Activated T-helper 1 cell treated with anti-CD3 and anti-CD28 coated beads, Interleukin-12 subunit alpha, Interleukin-12 subunit beta, Interleukin-2, Interleukin-4 antibody, amounts not matched to agents 30 ng/mL and 10 ng/mL and 1 ng/mL, durations not matched to agents 14 hours and 24 hours and 36 hours (primary cell): ENCODE data around the gene DNAJC13. TPM values are rescaled to one million over a fixed set of nuclear protein-coding genes. Genes with fewer than 3 reads are reported as not detected.

Source experiments
- DNase-seq: peaks from one replicate; pipeline ENCODE4 v3.0.0; 2021; ENCODE audit warnings: low spot score
- H3K27ac Mint-ChIP-seq: one replicate; pipeline ENCODE4 v1.8.0; 2021; ENCODE audit warnings: mild to moderate bottlenecking, mixed read lengths
- H3K27me3 Mint-ChIP-seq: one replicate; pipeline ENCODE4 v1.8.0; 2022; ENCODE audit warnings: mild to moderate bottlenecking, moderate library complexity, mixed read lengths; ENCODE audit not compliant: insufficient read depth
- H3K36me3 Mint-ChIP-seq: one replicate; pipeline ENCODE4 v1.8.0; 2021; ENCODE audit warnings: low read depth, mixed read lengths
- H3K4me1 Mint-ChIP-seq: one replicate; pipeline ENCODE4 v1.8.0; 2021; ENCODE audit warnings: low read depth, mixed read lengths
- H3K4me3 Mint-ChIP-seq: one replicate; pipeline ENCODE4 v1.8.0; 2021; ENCODE audit warnings: mild to moderate bottlenecking, moderate library complexity, mixed read lengths
- H3K9me3 Mint-ChIP-seq: one replicate; pipeline ENCODE4 v1.8.0; 2021; ENCODE audit warnings: mixed read lengths
- intact Hi-C: fragments of 100-400 bp; cut with micrococcal nuclease; formaldehyde crosslinking; loops from one replicate; pipeline ENCODE4 v1.15.1; 2024
- total RNA-seq: library from RNA; stranded (reverse); gene quantifications from 2 replicates; pipeline ENCODE4 v1.2.3, GENCODE V29; 2022

Gene DNAJC13
- total RNA-seq, 1 donor from 2014 or later, result 30.2 TPM

GRCh38 chr3:132456136-132456535, 38.8 kb downstream of the DNAJC13 start:
- H3K27ac Mint-ChIP-seq, result no peak overlapping the region
- H3K4me1 Mint-ChIP-seq, result no peaks in the 10 kb centered on the region
- H3K36me3 Mint-ChIP-seq, result peaks cover 34% of the 10 kb centered on the region
- intact Hi-C loops, result no loop called here
- no peak overlapping the region for H3K4me3 Mint-ChIP-seq
- H3K27me3 Mint-ChIP-seq, result no peaks in the 10 kb centered on the region
- DNase-seq, result no peak
- H3K9me3 Mint-ChIP-seq, result no peaks in the 10 kb centered on the region

- intact Hi-C loops, result no loop called here
- Mint-ChIP-seq H3K27ac (no peak overlapping the region), H3K4me3 (no peak overlapping the region), H3K36me3 (peaks cover 35% of the 10 kb centered on the region), H3K27me3 (no peaks in the 10 kb centered on the region), H3K4me1 (no peaks in the 10 kb centered on the region), H3K9me3 (no peaks in the 10 kb centered on the region)
- no peak for DNase-seq
Observed at GRCh38 chr3:132456571-132456970, 39.3 kb downstream of the DNAJC13 start.

GRCh38 chr3:132457286-132457685, 40.0 kb downstream of the DNAJC13 start:
- Mint-ChIP-seq H3K36me3 (peaks cover 35% of the 10 kb centered on the region), H3K9me3 (no peaks in the 10 kb centered on the region), H3K4me1 (no peaks in the 10 kb centered on the region), H3K27me3 (no peaks in the 10 kb centered on the region), H3K4me3 (no peak overlapping the region), H3K27ac (no peak overlapping the region)
- no peak for DNase-seq
- intact Hi-C loops, result no loop called here

GRCh38 chr3:132459551-132459950, 42.2 kb downstream of the DNAJC13 start:
- H3K27me3 Mint-ChIP-seq, result no peaks in the 10 kb centered on the region
- no peak overlapping the region for H3K27ac Mint-ChIP-seq
- no peak for DNase-seq
- intact Hi-C loops, result no loop called here
- no peak overlapping the region for H3K4me3 Mint-ChIP-seq
- H3K4me1 Mint-ChIP-seq, result no peaks in the 10 kb centered on the region
- peaks cover 31% of the 10 kb centered on the region for H3K36me3 Mint-ChIP-seq
- H3K9me3 Mint-ChIP-seq, result no peaks in the 10 kb centered on the region

GRCh38 chr3:132461544-132461943, 44.2 kb downstream of the DNAJC13 start:
- H3K4me1 Mint-ChIP-seq, result no peaks in the 10 kb centered on the region
- DNase-seq, result no peak
- H3K27ac Mint-ChIP-seq, result no peak overlapping the region
- no peak overlapping the region for H3K4me3 Mint-ChIP-seq
- no peaks in the 10 kb centered on the region for H3K27me3 Mint-ChIP-seq
- H3K36me3 Mint-ChIP-seq, result peaks cover 22% of the 10 kb centered on the region
- intact Hi-C loops, result no loop called here
- H3K9me3 Mint-ChIP-seq, result no peaks in the 10 kb centered on the region

GRCh38 chr3:132464066-132464465, 46.8 kb downstream of the DNAJC13 start:
- no peak overlapping the region for H3K4me3 Mint-ChIP-seq
- intact Hi-C loops, result no loop called here
- peaks cover 17% of the 10 kb centered on the region for H3K36me3 Mint-ChIP-seq
- no peak for DNase-seq
- no peaks in the 10 kb centered on the region for H3K9me3 Mint-ChIP-seq
- no peak overlapping the region for H3K27ac Mint-ChIP-seq
- no peaks in the 10 kb centered on the region for H3K4me1 Mint-ChIP-seq
- no peaks in the 10 kb centered on the region for H3K27me3 Mint-ChIP-seq

GRCh38 chr3:132469326-132469725, 52.0 kb downstream of the DNAJC13 start:
- intact Hi-C loops, result no loop called here
- H3K4me1 Mint-ChIP-seq, result no peaks in the 10 kb centered on the region
- no peaks in the 10 kb centered on the region for H3K27me3 Mint-ChIP-seq
- no peak for DNase-seq
- no peak overlapping the region for H3K27ac Mint-ChIP-seq
- H3K4me3 Mint-ChIP-seq, result no peak overlapping the region
- no peaks in the 10 kb centered on the region for H3K9me3 Mint-ChIP-seq
- H3K36me3 Mint-ChIP-seq, result peaks cover 13% of the 10 kb centered on the region

GRCh38 chr3:132486099-132486498, 68.8 kb downstream of the DNAJC13 start:
- no peaks in the 10 kb centered on the region for H3K4me1 Mint-ChIP-seq
- peaks cover 14% of the 10 kb centered on the region for H3K36me3 Mint-ChIP-seq
- no peaks in the 10 kb centered on the region for H3K9me3 Mint-ChIP-seq
- no peak for DNase-seq
- intact Hi-C loops, result no loop called here
- no peak overlapping the region for H3K4me3 Mint-ChIP-seq
- no peak overlapping the region for H3K27ac Mint-ChIP-seq
- no peaks in the 10 kb centered on the region for H3K27me3 Mint-ChIP-seq

GRCh38 chr3:132488151-132488550, 70.8 kb downstream of the DNAJC13 start:
- Mint-ChIP-seq H3K4me3 (no peak overlapping the region), H3K27ac (no peak overlapping the region), H3K9me3 (no peaks in the 10 kb centered on the region)

GRCh38 chr3:132499071-132499470, 81.8 kb downstream of the DNAJC13 start:
- no peak for DNase-seq
- Mint-ChIP-seq H3K9me3 (no peaks in the 10 kb centered on the region), H3K27me3 (no peaks in the 10 kb centered on the region), H3K4me1 (no peaks in the 10 kb centered on the region), H3K27ac (no peak overlapping the region), H3K4me3 (no peak overlapping the region), H3K36me3 (peaks cover 43% of the 10 kb centered on the region)
- intact Hi-C loops, result no loop called here

More at GRCh38 chr3:132488151-132488550, 70.8 kb downstream of the DNAJC13 start:
- intact Hi-C loops, result loop anchor here (2.0 kb wide), 1 partner anchor 15 kb away; no protein-coding TSS in a partner anchor
- DNase-seq, result no peak
- H3K27me3 Mint-ChIP-seq, result no peaks in the 10 kb centered on the region
- H3K4me1 Mint-ChIP-seq, result no peaks in the 10 kb centered on the region
- peaks cover 17% of the 10 kb centered on the region for H3K36me3 Mint-ChIP-seq

GRCh38 chr3:132503559-132503958, 86.3 kb downstream of the DNAJC13 start:
- H3K9me3 Mint-ChIP-seq, result no peaks in the 10 kb centered on the region
- intact Hi-C loops, result loop anchor here (2.0 kb wide), 1 partner anchor 15 kb away; no protein-coding TSS in a partner anchor
- H3K4me3 Mint-ChIP-seq, result no peak overlapping the region
- no peaks in the 10 kb centered on the region for H3K27me3 Mint-ChIP-seq
- peaks cover 41% of the 10 kb centered on the region for H3K36me3 Mint-ChIP-seq
- H3K27ac Mint-ChIP-seq, result no peak overlapping the region
- no peaks in the 10 kb centered on the region for H3K4me1 Mint-ChIP-seq
- DNase-seq, result no peak

GRCh38 chr3:132504375-132504933, 87.2 kb downstream of the DNAJC13 start:
- DNase-seq, result no peak
- Mint-ChIP-seq H3K9me3 (no peaks in the 10 kb centered on the region), H3K36me3 (peaks cover 48% of the 10 kb centered on the region), H3K4me3 (no peak overlapping the region), H3K4me1 (no peaks in the 10 kb centered on the region), H3K27me3 (no peaks in the 10 kb centered on the region), H3K27ac (no peak overlapping the region)
- intact Hi-C loops, result no loop called here

- peaks cover 45% of the 10 kb centered on the region for H3K36me3 Mint-ChIP-seq
- H3K4me3 Mint-ChIP-seq, result no peak overlapping the region
- H3K4me1 Mint-ChIP-seq, result no peaks in the 10 kb centered on the region
- no peak overlapping the region for H3K27ac Mint-ChIP-seq
- no peaks in the 10 kb centered on the region for H3K9me3 Mint-ChIP-seq
- intact Hi-C loops, result no loop called here
- no peaks in the 10 kb centered on the region for H3K27me3 Mint-ChIP-seq
- no peak for DNase-seq
Observed at GRCh38 chr3:132507657-132508056, 90.4 kb downstream of the DNAJC13 start.

- H3K4me1 Mint-ChIP-seq, result no peaks in the 10 kb centered on the region
- no peak overlapping the region for H3K4me3 Mint-ChIP-seq
- H3K36me3 Mint-ChIP-seq, result peaks cover 43% of the 10 kb centered on the region
- no peaks in the 10 kb centered on the region for H3K27me3 Mint-ChIP-seq
- H3K9me3 Mint-ChIP-seq, result no peaks in the 10 kb centered on the region
- intact Hi-C loops, result no loop called here
- DNase-seq, result no peak
- no peak overlapping the region for H3K27ac Mint-ChIP-seq
Observed at GRCh38 chr3:132509096-132509495, 91.8 kb downstream of the DNAJC13 start.
